Temporal lobe (tissue), 1 donor: ENCODE data around the gene IL17C. TPM values are rescaled to one million over a fixed set of nuclear protein-coding genes. Genes with fewer than 3 reads are reported as not detected.

Experiments
- total RNA-seq: library from RNA; depleted of rRNA; stranded (reverse); fragments of >200 nt; gene quantifications from one replicate; pipeline ENCODE4 v1.2.3, GENCODE V29; 2014

The IL17C gene
- total RNA-seq, 1 donor from 2014 or later: not detected

Other genes starting within 250 kb of the IL17C start
- 0.49 TPM for gene ZFPM1, start 185.3 kb upstream of the IL17C start, total RNA-seq
- 9.1 TPM for gene ZC3H18, start 68.2 kb upstream of the IL17C start, total RNA-seq
- gene CYBA, start 12.5 kb downstream of the IL17C start, total RNA-seq: 13.5 TPM
- gene MVD, start 24.5 kb downstream of the IL17C start, total RNA-seq: 48.9 TPM
- gene SNAI3, start 47.9 kb downstream of the IL17C start, total RNA-seq: under 0.01 TPM
- 7.9 TPM for gene RNF166, start 67.8 kb downstream of the IL17C start, total RNA-seq
- gene CTU2, start 67.9 kb downstream of the IL17C start, total RNA-seq: 7.1 TPM
- gene PIEZO1, start 146.6 kb downstream of the IL17C start, total RNA-seq: 9.6 TPM
- gene CDT1, start 165.2 kb downstream of the IL17C start, total RNA-seq: 4.2 TPM
- gene APRT, start 173.4 kb downstream of the IL17C start, total RNA-seq: 12.3 TPM
- 7.9 TPM for gene GALNS, start 218.4 kb downstream of the IL17C start, total RNA-seq
- gene TRAPPC2L, start 218.6 kb downstream of the IL17C start, total RNA-seq: 24.6 TPM
- 0.49 TPM for gene PABPN1L, start 228.1 kb downstream of the IL17C start, total RNA-seq